GM23338 (cell line): ENCODE results near the gene ZYG11A. TPM values are rescaled to one million over a fixed set of nuclear protein-coding genes. Genes with fewer than 3 reads are reported as not detected.
A peak's percentile ranks its signal among the peaks of the same experiment; 100 is the strongest.

Experiments used
- ATAC-seq: fragments of 200-7000 bp; cut with Tn5 transposase; 3 replicates; pipeline ENCODE4 v1.9.1; 2020
- DNase-seq: peaks from one replicate; pipeline ENCODE4 v3.0.0-alpha.2; 2015; ENCODE audit warnings: low spot score
- H2AFZ ChIP-seq: fragments of 200-600 bp; sonication (generic); 2 replicates; pipeline ENCODE4 v1.8.0; 2016; ENCODE audit warnings: antibody characterized with exemption, mild to moderate bottlenecking, moderate library complexity
- H3F3A ChIP-seq: fragments of 200-600 bp; sonication (generic); replicated peaks from 2 replicates; pipeline ENCODE4 v1.8.0; 2017; ENCODE audit warnings: antibody characterized with exemption, mixed run types, low read depth
- H3K27ac ChIP-seq: fragments of 200-600 bp; sonication (generic); 2 replicates; pipeline ENCODE4 v1.6.1; 2016; ENCODE audit warnings: low read depth
- H3K27me3 ChIP-seq: fragments of 200-600 bp; sonication (generic); 2 replicates; pipeline ENCODE4 v1.8.0; 2016; ENCODE audit warnings: mild to moderate bottlenecking, mixed run types, moderate library complexity; ENCODE audit not compliant: insufficient read depth
- H3K36me3 ChIP-seq: fragments of 200-600 bp; sonication (generic); 2 replicates; pipeline ENCODE4 v1.8.0; 2016; ENCODE audit warnings: mild to moderate bottlenecking; ENCODE audit not compliant: insufficient read depth
- H3K4me1 ChIP-seq: fragments of 200-600 bp; sonication (generic); 2 replicates; pipeline ENCODE4 v1.8.0; 2016; ENCODE audit warnings: mild to moderate bottlenecking, moderate library complexity; ENCODE audit not compliant: insufficient read depth
- H3K4me2 ChIP-seq: fragments of 200-600 bp; sonication (generic); 2 replicates; pipeline ENCODE4 v1.7.1; 2017; ENCODE audit warnings: mixed run types
- H3K4me3 ChIP-seq: fragments of 200-600 bp; sonication (generic); 2 replicates; pipeline ENCODE4 v1.6.1; 2016; ENCODE audit warnings: mixed run types
- H3K79me2 ChIP-seq: fragments of 200-600 bp; sonication (generic); replicated peaks from 2 replicates; pipeline ENCODE4 v1.8.0; 2017; ENCODE audit warnings: mild to moderate bottlenecking; ENCODE audit not compliant: insufficient read depth
- H3K9me2 ChIP-seq: fragments of 200-600 bp; sonication (generic); 2 replicates; pipeline ENCODE4 v1.8.0; 2017; ENCODE audit not compliant: insufficient read depth
- H4K20me1 ChIP-seq: fragments of 200-600 bp; sonication (generic); replicated peaks from 2 replicates; pipeline ENCODE4 v1.8.0; 2017; ENCODE audit warnings: mild to moderate bottlenecking; ENCODE audit not compliant: insufficient read depth
- H3K27ac Mint-ChIP-seq: 2 replicates; pipeline ENCODE4 v1.8.0; 2020; ENCODE audit warnings: inconsistent platforms, mild to moderate bottlenecking, moderate library complexity, mixed read lengths
- H3K27me3 Mint-ChIP-seq: 3 replicates; pipeline ENCODE4 v1.8.0; 2022; ENCODE audit warnings: low read depth, mild to moderate bottlenecking, moderate library complexity, mixed read lengths, inconsistent platforms; ENCODE audit not compliant: insufficient read depth, poor library complexity
- H3K36me3 Mint-ChIP-seq: 3 replicates; pipeline ENCODE4 v1.8.0; 2021; ENCODE audit warnings: low read depth, mild to moderate bottlenecking, inconsistent platforms, moderate library complexity, mixed read lengths
- H3K4me1 Mint-ChIP-seq: 3 replicates; pipeline ENCODE4 v1.8.0; 2020; ENCODE audit warnings: mild to moderate bottlenecking, inconsistent platforms, mixed read lengths
- H3K4me3 Mint-ChIP-seq: 3 replicates; pipeline ENCODE4 v1.8.0; 2021; ENCODE audit warnings: moderate library complexity, mild to moderate bottlenecking, inconsistent platforms, mixed read lengths
- H3K9me3 Mint-ChIP-seq: 3 replicates; pipeline ENCODE4 v1.8.0; 2020; ENCODE audit warnings: moderate library complexity, mild to moderate bottlenecking, inconsistent platforms, mixed read lengths
- CREB1 ChIP-seq: fragments of 250-450 bp; sonication (Bioruptor Pico); IDR thresholded peaks from 2 replicates; pipeline ENCODE4 v1.5.0; 2020; ENCODE audit warnings: low read depth, mild to moderate bottlenecking, moderate library complexity
- EZH2 ChIP-seq: fragments of 200-600 bp; sonication (generic); IDR thresholded peaks from one replicate; pipeline ENCODE4 v1.8.0; 2017; ENCODE audit warnings: antibody characterized with exemption, mild to moderate bottlenecking, low read depth; ENCODE audit not compliant: unreplicated experiment
- EZH2phosphoT487 ChIP-seq: fragments of 200-600 bp; sonication (generic); IDR thresholded peaks from one replicate; pipeline ENCODE4 v1.8.1; 2018; ENCODE audit warnings: antibody characterized with exemption; ENCODE audit not compliant: unreplicated experiment
- JUNB ChIP-seq: IDR thresholded peaks from one replicate; pipeline ENCODE4 v1.6.1; 2016; ENCODE audit warnings: antibody characterized with exemption; ENCODE audit not compliant: unreplicated experiment
- NANOG ChIP-seq: IDR thresholded peaks from 2 replicates; pipeline ENCODE4 v1.6.1; 2016; ENCODE audit warnings: antibody characterized with exemption, borderline replicate concordance
- POLR2AphosphoS5 ChIP-seq: IDR thresholded peaks from 2 replicates; pipeline ENCODE4 v1.6.1; 2016; ENCODE audit warnings: antibody characterized with exemption, low read depth
- STAT1 ChIP-seq: IDR thresholded peaks from one replicate; pipeline ENCODE4 v1.6.1; 2016; ENCODE audit warnings: antibody characterized with exemption; ENCODE audit not compliant: unreplicated experiment
- ZNF114 ChIP-seq: fragments of 250-450 bp; sonication (Bioruptor Pico); IDR thresholded peaks from 2 replicates; pipeline ENCODE4 v1.5.0; 2020; ENCODE audit warnings: mild to moderate bottlenecking, moderate library complexity
- ZNF331 ChIP-seq: fragments of 250-450 bp; sonication (Bioruptor Pico); IDR thresholded peaks from 2 replicates; pipeline ENCODE4 v1.5.0; 2020; ENCODE audit warnings: low read depth, mild to moderate bottlenecking, moderate library complexity
- polyA plus RNA-seq: library from polyadenylated mRNA; unstranded; fragments of >200 nt; fragmentation: Nextera tagmentation; extraction: Ambion mirVana; gene quantifications from 2 replicates; pipeline ENCODE4 v1.2.1, GENCODE V29; 2016
- total RNA-seq: library from RNA; depleted of rRNA; stranded (reverse); fragments of >200 nt; shearing (Covaris generic); gene quantifications from 2 replicates; pipeline ENCODE4 v1.2.3, GENCODE V29; 2014
- TF ChIP-seq, protein P1 (sequence below): IDR thresholded peaks from one replicate; pipeline ENCODE4 v1.6.1; 2018; ENCODE audit warnings: antibody characterized with exemption; ENCODE audit not compliant: unreplicated experiment
- TF ChIP-seq, protein P2 (sequence below), 2 experiments: fragments of 200-600 bp in 1 of 2; sonication (generic) in 1 of 2; conservative IDR thresholded peaks; 2 replicates each; pipeline versions ENCODE4 v1.5.1 to v1.6.1; 2016 to 2017; ENCODE audit warnings: antibody characterized with exemption in 2 of 2, low read depth in 2 of 2, mild to moderate bottlenecking in 2 of 2, moderate library complexity in 1 of 2

ZYG11A gene
- total and polyA plus RNA-seq, 2 experiments from 2014 or later = 1.3 to 4.8 TPM

DNA sequence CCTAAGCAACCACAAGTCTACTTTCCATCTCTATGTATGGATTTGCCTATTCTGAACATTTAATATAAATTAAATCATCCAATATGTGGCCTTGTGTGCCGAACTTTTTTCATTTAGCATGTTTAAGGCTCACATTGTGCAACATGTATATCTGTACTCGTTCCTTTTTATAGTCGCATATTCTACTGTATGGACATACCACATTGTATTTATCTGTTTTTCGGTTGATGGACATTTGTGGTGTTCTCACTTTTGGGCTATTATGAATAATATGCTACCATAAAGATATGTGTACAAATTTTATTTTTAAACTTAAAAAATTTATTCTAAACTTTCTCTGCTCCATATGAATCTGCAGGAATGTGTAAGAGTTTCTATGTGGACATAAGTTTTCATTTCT is 13.0 kb downstream of the ZYG11A start:
- DNase-seq = no peak

DNA sequence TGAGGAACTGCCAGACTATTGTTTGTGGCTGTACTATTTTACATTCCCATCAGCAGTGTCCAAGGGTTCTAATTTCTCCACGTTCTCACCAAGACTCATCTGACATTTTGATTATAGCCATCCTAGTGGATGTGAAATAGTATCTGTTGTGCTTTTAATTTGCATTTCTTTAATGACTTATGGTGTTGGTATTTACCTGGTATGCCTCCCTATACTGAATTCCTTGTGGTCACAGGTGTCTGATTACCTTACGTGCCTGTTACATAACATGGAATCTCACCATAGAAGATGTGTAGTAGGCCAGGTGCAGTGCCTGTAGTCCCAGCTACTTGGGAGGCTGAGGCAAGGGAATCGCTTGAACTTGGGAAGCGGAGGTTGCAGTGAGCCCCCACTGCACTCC is 13.5 kb downstream of the ZYG11A start:
- Histone ChIP-seq H3K79me2 (no peaks in the 10 kb centered on the region), H3K9me2 (no peaks in the 10 kb centered on the region), H3K27me3 (no peaks in the 10 kb centered on the region), H4K20me1 (no peaks in the 10 kb centered on the region), H3K4me1 (no peaks in the 10 kb centered on the region), H2AFZ (no peak overlapping the region), H3F3A (no peaks in the 10 kb centered on the region; the same call in 1 of the 2 replicates), H3K4me3 (no peak overlapping the region), H3K36me3 (no peaks in the 10 kb centered on the region), H3K27ac (no peak overlapping the region), H3K4me2 (no peak overlapping the region)
- peak; percentile 25; the same call in 1 of the 3 replicates for ATAC-seq
- Mint-ChIP-seq H3K27me3 (no peaks in the 10 kb centered on the region), H3K4me3 (no peak overlapping the region), H3K9me3 (no peaks in the 10 kb centered on the region), H3K27ac (no peak overlapping the region), H3K4me1 (no peaks in the 10 kb centered on the region; the same call in 2 of the 3 replicates), H3K36me3 (no peaks in the 10 kb centered on the region)
- peak; percentile 41 for DNase-seq
- no peak for TF ChIP-seq CREB1
- no peak for TF ChIP-seq POLR2AphosphoS5
- no peak for TF ChIP-seq JUNB
- TF ChIP-seq EZH2phosphoT487 = no peak
- TF ChIP-seq, protein P1, sequence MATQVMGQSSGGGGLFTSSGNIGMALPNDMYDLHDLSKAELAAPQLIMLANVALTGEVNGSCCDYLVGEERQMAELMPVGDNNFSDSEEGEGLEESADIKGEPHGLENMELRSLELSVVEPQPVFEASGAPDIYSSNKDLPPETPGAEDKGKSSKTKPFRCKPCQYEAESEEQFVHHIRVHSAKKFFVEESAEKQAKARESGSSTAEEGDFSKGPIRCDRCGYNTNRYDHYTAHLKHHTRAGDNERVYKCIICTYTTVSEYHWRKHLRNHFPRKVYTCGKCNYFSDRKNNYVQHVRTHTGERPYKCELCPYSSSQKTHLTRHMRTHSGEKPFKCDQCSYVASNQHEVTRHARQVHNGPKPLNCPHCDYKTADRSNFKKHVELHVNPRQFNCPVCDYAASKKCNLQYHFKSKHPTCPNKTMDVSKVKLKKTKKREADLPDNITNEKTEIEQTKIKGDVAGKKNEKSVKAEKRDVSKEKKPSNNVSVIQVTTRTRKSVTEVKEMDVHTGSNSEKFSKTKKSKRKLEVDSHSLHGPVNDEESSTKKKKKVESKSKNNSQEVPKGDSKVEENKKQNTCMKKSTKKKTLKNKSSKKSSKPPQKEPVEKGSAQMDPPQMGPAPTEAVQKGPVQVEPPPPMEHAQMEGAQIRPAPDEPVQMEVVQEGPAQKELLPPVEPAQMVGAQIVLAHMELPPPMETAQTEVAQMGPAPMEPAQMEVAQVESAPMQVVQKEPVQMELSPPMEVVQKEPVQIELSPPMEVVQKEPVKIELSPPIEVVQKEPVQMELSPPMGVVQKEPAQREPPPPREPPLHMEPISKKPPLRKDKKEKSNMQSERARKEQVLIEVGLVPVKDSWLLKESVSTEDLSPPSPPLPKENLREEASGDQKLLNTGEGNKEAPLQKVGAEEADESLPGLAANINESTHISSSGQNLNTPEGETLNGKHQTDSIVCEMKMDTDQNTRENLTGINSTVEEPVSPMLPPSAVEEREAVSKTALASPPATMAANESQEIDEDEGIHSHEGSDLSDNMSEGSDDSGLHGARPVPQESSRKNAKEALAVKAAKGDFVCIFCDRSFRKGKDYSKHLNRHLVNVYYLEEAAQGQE = no peak
- TF ChIP-seq ZNF114 (CRISPR knock-in tag) = no peak
- TF ChIP-seq, protein P2, sequence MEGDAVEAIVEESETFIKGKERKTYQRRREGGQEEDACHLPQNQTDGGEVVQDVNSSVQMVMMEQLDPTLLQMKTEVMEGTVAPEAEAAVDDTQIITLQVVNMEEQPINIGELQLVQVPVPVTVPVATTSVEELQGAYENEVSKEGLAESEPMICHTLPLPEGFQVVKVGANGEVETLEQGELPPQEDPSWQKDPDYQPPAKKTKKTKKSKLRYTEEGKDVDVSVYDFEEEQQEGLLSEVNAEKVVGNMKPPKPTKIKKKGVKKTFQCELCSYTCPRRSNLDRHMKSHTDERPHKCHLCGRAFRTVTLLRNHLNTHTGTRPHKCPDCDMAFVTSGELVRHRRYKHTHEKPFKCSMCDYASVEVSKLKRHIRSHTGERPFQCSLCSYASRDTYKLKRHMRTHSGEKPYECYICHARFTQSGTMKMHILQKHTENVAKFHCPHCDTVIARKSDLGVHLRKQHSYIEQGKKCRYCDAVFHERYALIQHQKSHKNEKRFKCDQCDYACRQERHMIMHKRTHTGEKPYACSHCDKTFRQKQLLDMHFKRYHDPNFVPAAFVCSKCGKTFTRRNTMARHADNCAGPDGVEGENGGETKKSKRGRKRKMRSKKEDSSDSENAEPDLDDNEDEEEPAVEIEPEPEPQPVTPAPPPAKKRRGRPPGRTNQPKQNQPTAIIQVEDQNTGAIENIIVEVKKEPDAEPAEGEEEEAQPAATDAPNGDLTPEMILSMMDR (conservative IDR thresholded peaks at IDR 0.05; ENCODE audit: low read depth in 2 of 2) = no peak

More for the DNA sequence above, 13.0 kb downstream of the ZYG11A start:
- H3K4me2 ChIP-seq = no peak overlapping the region
- no peaks in the 10 kb centered on the region for H3K9me2 ChIP-seq
- Mint-ChIP-seq H3K4me3 (no peak overlapping the region), H3K4me1 (no peaks in the 10 kb centered on the region; the same call in 2 of the 3 replicates), H3K27me3 (no peaks in the 10 kb centered on the region), H3K9me3 (no peaks in the 10 kb centered on the region), H3K27ac (no peak overlapping the region), H3K36me3 (no peaks in the 10 kb centered on the region)
- TF ChIP-seq CREB1 (no peak), EZH2 (no peak), STAT1 (no peak), ZNF331 (CRISPR knock-in tag) (no peak), EZH2phosphoT487 (no peak), NANOG (no peak)
- TF ChIP-seq, protein P2 (conservative IDR thresholded peaks at IDR 0.05; ENCODE audit: low read depth in 2 of 2) = no peak
- TF ChIP-seq, protein P1 = no peak
- H3K4me1 ChIP-seq = no peaks in the 10 kb centered on the region
- H3K27me3 ChIP-seq = no peaks in the 10 kb centered on the region
- H4K20me1 ChIP-seq = no peaks in the 10 kb centered on the region
- no peaks in the 10 kb centered on the region for H3K79me2 ChIP-seq
- H3K27ac ChIP-seq = no peak overlapping the region
- H3K4me3 ChIP-seq = no peak overlapping the region
- no peak overlapping the region for H2AFZ ChIP-seq
- no peaks in the 10 kb centered on the region for H3K36me3 ChIP-seq
- ATAC-seq = no peak
- no peaks in the 10 kb centered on the region; the same call in 1 of the 2 replicates for H3F3A ChIP-seq
